ENCODE results near the gene GARIN5A.

The GARIN5A gene

DNA sequence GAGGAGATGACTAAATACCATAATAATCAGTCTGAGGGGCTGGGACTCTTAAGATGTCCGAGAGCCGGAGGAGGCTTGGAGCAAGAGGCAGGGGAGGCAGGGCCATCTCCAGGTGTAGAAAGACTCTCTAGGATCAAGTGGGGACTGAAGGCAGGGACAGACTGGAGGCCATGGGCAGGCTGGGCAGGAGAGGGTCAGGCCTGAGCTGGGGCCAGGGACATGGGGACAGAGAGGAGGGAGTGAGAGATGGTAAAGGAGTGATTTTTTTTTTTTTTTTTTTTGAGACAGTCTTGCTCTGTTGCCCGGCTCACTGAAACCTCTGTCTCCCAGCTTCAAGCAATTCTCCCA lies 32.2 kb upstream of the GARIN5A start:
- no peak for DNase-seq (ENCODE audit: low read depth in 2 of 2)

GRCh38 chr19:50507376-50507775 lies 30.7 kb upstream of the GARIN5A start:
- DNase-seq (ENCODE audit: low read depth in 2 of 2) = no peak

DNA sequence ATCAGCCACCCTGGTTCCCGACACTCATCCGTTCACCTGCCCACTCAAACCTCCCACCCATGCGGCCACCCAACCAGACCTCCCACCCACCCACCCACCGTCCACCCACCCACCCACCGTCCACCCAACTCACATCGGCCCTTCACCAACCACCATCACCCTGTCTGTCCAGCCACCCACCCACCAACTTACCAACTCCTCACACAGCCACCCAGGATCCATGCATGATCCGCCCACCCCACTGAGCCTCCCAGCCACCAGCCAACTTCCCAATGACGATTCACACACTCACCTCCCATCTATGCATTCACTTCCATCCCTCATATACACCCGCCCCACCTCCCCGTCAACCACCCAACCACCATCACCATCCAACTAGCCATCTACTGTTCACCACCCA lies 30.1 kb upstream of the GARIN5A start:
- DNase-seq (ENCODE audit: low read depth in 2 of 2) = no peak

- no peak for DNase-seq (ENCODE audit: low read depth in 2 of 2)
Observed at GRCh38 chr19:50505856-50506611, 29.4 kb upstream of the GARIN5A start.

DNA sequence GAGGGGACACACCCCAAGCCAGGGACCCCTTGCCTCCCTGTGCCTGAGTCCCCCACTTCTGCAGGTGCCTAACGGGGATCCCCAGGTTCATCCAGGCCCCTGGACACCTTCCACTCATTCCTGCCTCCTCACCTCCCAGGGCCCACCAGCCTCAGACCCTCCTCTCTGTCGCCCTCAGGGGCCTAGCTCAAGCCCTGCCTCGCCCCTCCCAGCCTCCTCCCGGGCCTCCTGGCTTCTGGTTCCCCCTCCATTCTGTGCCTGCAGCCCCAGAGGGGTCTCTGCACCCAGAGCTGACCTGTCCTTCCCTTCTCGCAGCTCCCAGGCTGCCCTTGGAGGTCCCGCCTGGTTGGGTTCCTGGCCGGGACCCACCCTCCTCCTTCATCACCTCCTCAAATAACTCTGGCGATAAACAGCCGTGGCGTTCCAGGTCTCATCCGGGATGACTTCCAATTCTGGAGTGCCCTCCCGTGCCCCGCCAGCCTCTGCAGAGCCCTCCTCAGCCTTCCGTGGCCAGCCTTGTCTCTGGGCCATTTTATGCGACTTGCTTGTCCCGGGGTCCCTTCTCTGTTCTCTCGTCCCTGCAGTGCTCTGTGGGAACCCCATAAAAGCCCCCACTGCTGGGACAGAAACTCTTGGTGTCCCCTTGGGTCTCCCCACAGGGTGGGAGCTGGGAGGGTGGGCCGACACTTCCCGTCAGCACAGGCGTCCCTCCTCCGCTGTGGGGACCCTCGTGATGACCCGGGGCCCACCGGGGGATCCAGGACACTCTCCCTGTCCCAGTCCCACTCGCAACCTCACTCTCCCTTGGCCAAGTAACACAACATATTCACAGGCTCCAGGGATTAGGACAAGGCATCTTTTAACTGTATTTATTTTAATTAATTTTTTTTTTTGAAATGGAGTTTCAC lies 25.2 kb upstream of the GARIN5A start:
- DNase-seq (ENCODE audit: low read depth in 2 of 2) = no peak

DNA sequence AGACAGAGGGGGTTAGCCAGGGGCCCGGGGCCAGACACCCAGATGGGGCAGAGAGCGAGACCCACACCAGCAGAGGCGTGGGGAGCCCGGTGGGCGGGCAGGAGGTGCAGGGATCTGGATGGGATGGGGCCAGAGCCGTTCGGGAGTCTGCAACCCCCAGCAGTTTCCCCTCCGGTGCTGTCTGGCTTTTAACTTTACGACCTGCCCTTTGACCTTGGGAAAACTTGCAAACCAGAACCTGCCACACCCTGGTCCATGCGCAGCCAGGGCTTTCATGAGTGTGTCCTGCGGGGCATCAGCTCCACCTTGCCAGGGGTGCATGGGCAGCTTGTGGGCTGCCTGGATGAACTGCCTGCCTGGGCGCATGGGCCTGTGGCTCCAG lies 24.5 kb upstream of the GARIN5A start:
- DNase-seq (ENCODE audit: low read depth in 2 of 2) = no peak

DNA sequence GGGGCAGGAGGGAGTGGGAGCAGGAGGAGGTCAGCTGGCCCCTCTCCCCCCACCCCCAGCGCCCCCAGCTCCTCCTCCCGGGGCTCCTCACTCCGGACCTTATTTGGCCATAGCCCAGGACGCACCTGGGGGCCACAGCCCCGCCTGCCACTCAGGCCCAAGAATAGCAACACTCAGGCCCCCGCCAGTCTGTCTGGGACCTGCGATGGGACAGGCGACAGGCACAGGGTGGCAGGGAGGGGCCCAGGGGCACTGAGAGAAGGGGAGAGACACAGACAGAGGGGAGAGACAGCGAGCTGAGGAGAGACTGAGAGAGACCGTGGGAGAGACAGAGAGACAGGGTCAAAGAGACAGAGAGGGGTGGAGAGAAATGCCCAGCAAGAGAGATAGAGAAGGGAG lies 24.1 kb upstream of the GARIN5A start:
- no peak for DNase-seq (ENCODE audit: low read depth in 2 of 2)

DNA sequence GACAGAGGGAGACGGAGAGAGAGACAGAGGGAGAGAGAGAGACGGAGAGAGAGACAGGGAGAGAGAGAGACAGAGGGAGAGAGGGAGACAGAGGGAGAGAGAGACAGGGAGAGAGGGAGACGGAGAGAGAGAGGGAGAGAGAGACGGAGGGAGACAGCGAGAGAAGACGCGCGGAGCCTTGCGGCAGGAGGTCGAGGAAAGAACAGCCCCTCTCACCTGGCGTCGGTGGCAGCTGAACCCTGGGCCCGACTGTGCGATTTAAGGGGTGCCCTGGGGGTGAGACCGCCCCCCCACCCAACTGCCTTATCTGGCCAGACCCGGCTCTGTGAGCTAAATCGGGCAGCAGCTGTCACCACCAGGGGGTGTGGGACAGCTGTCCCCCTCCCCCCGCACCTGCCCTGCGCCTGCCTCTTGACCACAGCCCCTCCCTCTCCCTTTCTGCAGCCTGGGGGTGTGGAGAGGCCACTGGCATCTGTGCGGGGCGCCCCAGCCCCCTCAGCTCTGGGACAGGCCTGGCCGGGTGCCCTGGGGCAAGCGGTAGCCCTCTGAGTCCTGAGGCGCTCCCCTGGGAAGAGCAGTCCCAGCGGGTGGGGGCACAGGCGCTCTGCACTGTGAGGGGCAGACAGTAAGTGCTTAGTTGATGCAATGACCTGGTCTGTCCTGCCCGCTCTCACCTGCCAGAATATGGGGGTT lies 23.6 kb upstream of the GARIN5A start:
- no peak for DNase-seq (ENCODE audit: low read depth in 2 of 2)

- DNase-seq (ENCODE audit: low read depth in 2 of 2) = no peak
Observed at GRCh38 chr19:50498219-50499056, 21.8 kb upstream of the GARIN5A start.

DNA sequence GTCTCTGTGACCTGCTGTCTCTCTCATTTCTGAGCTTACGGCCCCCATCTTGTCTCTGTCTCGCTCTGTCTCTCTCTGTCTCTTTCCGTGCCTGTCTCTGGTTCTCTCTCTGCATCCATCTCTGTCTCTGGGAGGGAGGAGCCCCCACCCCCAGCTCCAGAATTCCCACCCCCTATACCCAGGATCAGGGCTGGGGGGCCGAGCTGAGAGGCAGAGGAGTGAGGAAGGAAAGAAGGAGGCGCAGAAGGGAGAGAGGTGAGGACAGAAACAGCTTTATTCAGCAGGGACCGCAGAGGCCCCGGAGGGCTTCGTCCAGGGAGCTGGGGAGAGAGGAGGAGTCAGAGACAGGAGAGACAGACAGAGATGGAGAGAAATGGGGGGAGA lies 20.4 kb upstream of the GARIN5A start:
- DNase-seq (ENCODE audit: low read depth in 2 of 2) = no peak

- no peak for DNase-seq (ENCODE audit: low read depth in 2 of 2)
Observed at GRCh38 chr19:50496189-50497021, 19.8 kb upstream of the GARIN5A start.

DNA sequence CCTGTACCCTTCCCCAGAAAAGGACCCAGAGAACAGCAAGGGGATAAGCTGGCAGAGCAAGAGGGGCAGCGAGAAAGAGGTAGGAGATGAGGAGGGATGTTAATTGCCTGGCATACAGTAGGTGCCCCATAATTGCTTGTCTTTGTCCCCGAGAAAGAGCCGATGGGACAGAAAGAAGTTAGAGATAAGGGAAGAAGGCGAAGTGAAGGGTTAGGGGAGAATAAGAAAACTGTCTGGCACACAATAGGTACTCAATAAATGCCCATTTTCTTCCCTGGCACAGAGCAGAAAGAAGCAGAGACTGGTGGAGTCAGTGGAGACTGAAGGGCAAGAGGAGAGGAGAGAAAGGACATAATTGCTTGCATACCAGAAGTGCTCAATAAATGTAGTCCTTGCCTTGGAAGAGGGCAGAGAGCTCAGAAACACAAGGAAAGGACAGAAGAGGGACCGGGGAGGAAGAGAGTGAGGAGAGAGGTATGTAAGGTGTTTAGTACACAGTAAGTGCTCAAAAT lies 18.4 kb upstream of the GARIN5A start:
- no peak for DNase-seq (ENCODE audit: low read depth in 2 of 2)

DNA sequence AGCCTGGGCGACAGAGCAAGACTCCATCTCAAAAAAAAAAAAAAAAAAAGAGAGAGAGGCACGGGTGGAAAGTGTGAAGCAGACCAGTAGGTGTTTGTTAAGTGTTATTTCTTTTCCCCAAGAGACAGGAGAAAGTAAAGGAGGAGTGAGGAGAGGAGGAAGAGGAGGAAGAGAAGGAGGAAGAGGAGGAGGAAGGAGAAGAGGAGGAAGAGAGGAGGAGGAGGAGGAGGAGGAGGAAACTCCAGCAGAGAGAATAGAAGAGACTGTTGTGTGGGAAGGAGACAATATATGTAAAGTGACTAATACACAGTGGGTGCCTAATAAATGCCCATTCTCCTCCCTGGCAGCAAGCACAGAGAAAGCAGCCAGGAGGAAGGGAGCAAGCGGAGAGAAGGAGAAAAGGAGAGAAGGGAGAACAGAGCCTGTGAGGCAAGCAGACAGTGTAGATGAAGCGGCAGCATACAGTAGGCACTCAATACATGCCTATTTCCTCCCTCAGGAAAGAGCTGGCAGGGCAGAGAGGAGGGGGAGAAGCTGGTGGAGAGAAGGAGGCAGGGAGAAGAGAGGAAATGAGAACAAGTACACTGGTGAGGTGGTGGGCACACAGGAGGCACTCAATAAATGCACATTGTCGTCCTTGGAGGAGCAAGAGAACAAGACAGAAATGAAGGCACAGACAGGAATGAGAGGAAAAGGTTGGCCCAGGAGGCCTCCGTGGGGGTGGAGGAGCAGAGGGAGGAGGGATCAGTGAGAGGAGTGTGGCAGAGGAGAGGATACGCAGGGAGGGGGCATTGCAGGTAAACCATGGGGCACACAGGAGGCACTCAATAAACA lies 17.8 kb upstream of the GARIN5A start:
- DNase-seq (ENCODE audit: low read depth in 2 of 2) = no peak

GRCh38 chr19:50493171-50493570 lies 16.5 kb upstream of the GARIN5A start:
- no peak for DNase-seq (ENCODE audit: low read depth in 2 of 2)

GRCh38 chr19:50492303-50493052 lies 15.8 kb upstream of the GARIN5A start:
- DNase-seq (ENCODE audit: low read depth in 2 of 2) = no peak

DNA sequence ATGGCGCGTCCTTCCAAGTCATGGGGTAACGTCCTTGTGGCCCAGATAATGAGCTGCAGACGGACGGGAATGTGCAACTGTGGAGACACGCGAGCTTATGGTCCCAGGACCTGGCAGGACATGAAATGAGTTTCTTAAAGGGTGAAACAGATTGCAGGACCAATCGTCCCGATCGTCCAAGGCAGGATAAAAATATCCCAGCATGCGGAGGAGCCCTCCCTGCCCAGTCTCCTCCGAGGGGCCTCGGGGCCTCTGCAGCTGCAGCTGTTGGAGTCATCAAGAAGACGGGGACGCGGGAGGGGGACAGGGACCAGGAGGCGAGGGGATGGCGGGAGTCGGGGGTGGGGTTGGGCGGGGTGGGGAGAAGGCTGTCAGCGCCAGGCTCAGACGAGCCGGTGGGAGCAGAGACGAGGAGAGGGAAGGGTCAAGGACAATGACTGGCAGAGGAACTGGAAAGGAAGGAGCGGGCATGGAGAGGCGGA lies 14.4 kb upstream of the GARIN5A start:
- DNase-seq (ENCODE audit: low read depth in 2 of 2) = no peak

- no peak for DNase-seq (ENCODE audit: low read depth in 2 of 2)
Observed at GRCh38 chr19:50490411-50490811, 13.8 kb upstream of the GARIN5A start.

GRCh38 chr19:50489461-50490011 lies 12.9 kb upstream of the GARIN5A start:
- no peak for DNase-seq (ENCODE audit: low read depth in 2 of 2)

Measured in activated CD4-positive, alpha-beta T cell treated with anti-CD3 and anti-CD28 coated beads for 24 hours (primary cell).